Activated naive CD8-positive, alpha-beta T cell treated with anti-CD3 and anti-CD28 coated beads, Interleukin-2, amount 50 U/mL, for 24 hours (primary cell): Measurements from ENCODE around the gene PEX12.

Experiments used
- ATAC-seq: fragments of 150-1000 bp; cut with Tn5 transposase; one replicate; pipeline ENCODE4 v1.10.0; 2021
- DNase-seq: peaks from one replicate; pipeline ENCODE4 v3.0.0; 2021
- H3K27ac Mint-ChIP-seq: one replicate; pipeline ENCODE4 v1.8.0; 2021; ENCODE audit warnings: mild to moderate bottlenecking, mixed read lengths
- H3K27me3 Mint-ChIP-seq: one replicate; pipeline ENCODE4 v1.8.0; 2021; ENCODE audit warnings: mixed read lengths
- H3K36me3 Mint-ChIP-seq: one replicate; pipeline ENCODE4 v1.8.0; 2021; ENCODE audit warnings: low read depth, mixed read lengths
- H3K4me1 Mint-ChIP-seq: one replicate; pipeline ENCODE4 v1.8.0; 2021; ENCODE audit warnings: mixed read lengths
- H3K4me3 Mint-ChIP-seq: one replicate; pipeline ENCODE4 v1.8.0; 2021; ENCODE audit warnings: mild to moderate bottlenecking, moderate library complexity, mixed read lengths
- H3K9me3 Mint-ChIP-seq: one replicate; pipeline ENCODE4 v1.8.0; 2021; ENCODE audit warnings: mixed read lengths

The PEX12 gene

GRCh38 chr17:35557353-35557752 lies 21.0 kb downstream of the PEX12 start:
- H3K4me3 Mint-ChIP-seq: no peak overlapping the region
- H3K27ac Mint-ChIP-seq: no peak overlapping the region
- peaks cover 5% of the 10 kb centered on the region for H3K27me3 Mint-ChIP-seq
- H3K4me1 Mint-ChIP-seq: peaks cover 9% of the 10 kb centered on the region
- DNase-seq (no peak), ATAC-seq (no peak)
- H3K36me3 Mint-ChIP-seq: no peaks in the 10 kb centered on the region
- no peaks in the 10 kb centered on the region for H3K9me3 Mint-ChIP-seq

- H3K9me3 Mint-ChIP-seq: no peaks in the 10 kb centered on the region
- no peaks in the 10 kb centered on the region for H3K36me3 Mint-ChIP-seq
- DNase-seq: no peak
- peaks cover 5% of the 10 kb centered on the region for H3K27me3 Mint-ChIP-seq
- H3K4me1 Mint-ChIP-seq: peaks cover 5% of the 10 kb centered on the region
- ATAC-seq: no peak
- H3K27ac Mint-ChIP-seq: no peak overlapping the region
- H3K4me3 Mint-ChIP-seq: no peak overlapping the region
Observed at GRCh38 chr17:35555691-35556090, 22.7 kb downstream of the PEX12 start.

GRCh38 chr17:35554668-35555067 lies 23.7 kb downstream of the PEX12 start:
- no peak overlapping the region for H3K27ac Mint-ChIP-seq
- H3K4me1 Mint-ChIP-seq: peaks cover 2% of the 10 kb centered on the region
- ATAC-seq (peak; percentile 78), DNase-seq (no peak)
- no peaks in the 10 kb centered on the region for H3K36me3 Mint-ChIP-seq
- no peaks in the 10 kb centered on the region for H3K9me3 Mint-ChIP-seq
- peaks cover 5% of the 10 kb centered on the region for H3K27me3 Mint-ChIP-seq
- no peak overlapping the region for H3K4me3 Mint-ChIP-seq

- H3K4me3 Mint-ChIP-seq: no peak overlapping the region
- DNase-seq: no peak
- H3K27me3 Mint-ChIP-seq: no peaks in the 10 kb centered on the region
- no peak overlapping the region for H3K27ac Mint-ChIP-seq
- no peak for ATAC-seq
- H3K36me3 Mint-ChIP-seq: no peaks in the 10 kb centered on the region
- peaks cover 7% of the 10 kb centered on the region for H3K4me1 Mint-ChIP-seq
- H3K9me3 Mint-ChIP-seq: no peaks in the 10 kb centered on the region
Observed at GRCh38 chr17:35553310-35553709, 25.1 kb downstream of the PEX12 start.

- peaks cover 26% of the 10 kb centered on the region for H3K4me1 Mint-ChIP-seq
Observed at GRCh38 chr17:35548978-35549377, 29.4 kb downstream of the PEX12 start.

GRCh38 chr17:35548208-35548810 lies 30.1 kb downstream of the PEX12 start:
- Mint-ChIP-seq H3K27me3 (no peaks in the 10 kb centered on the region), H3K27ac (no peak overlapping the region), H3K4me3 (no peak overlapping the region), H3K4me1 (peaks cover 30% of the 10 kb centered on the region), H3K9me3 (no peaks in the 10 kb centered on the region), H3K36me3 (no peaks in the 10 kb centered on the region)
- ATAC-seq (no peak), DNase-seq (no peak)

More at GRCh38 chr17:35548978-35549377, 29.4 kb downstream of the PEX12 start:
- H3K27ac Mint-ChIP-seq: no peak overlapping the region
- no peaks in the 10 kb centered on the region for H3K27me3 Mint-ChIP-seq
- ATAC-seq: no peak
- no peaks in the 10 kb centered on the region for H3K9me3 Mint-ChIP-seq
- no peak for DNase-seq
- H3K36me3 Mint-ChIP-seq: no peaks in the 10 kb centered on the region
- no peak overlapping the region for H3K4me3 Mint-ChIP-seq

- ATAC-seq (peak; percentile 10), DNase-seq (no peak)
- no peaks in the 10 kb centered on the region for H3K9me3 Mint-ChIP-seq
- H3K27ac Mint-ChIP-seq: peak overlapping the region; percentile 1
- peaks cover 38% of the 10 kb centered on the region for H3K4me1 Mint-ChIP-seq
- H3K4me3 Mint-ChIP-seq: no peak overlapping the region
- H3K27me3 Mint-ChIP-seq: no peaks in the 10 kb centered on the region
- no peaks in the 10 kb centered on the region for H3K36me3 Mint-ChIP-seq
Observed at GRCh38 chr17:35546487-35546886, 31.9 kb downstream of the PEX12 start.

- Mint-ChIP-seq H3K27ac (no peak overlapping the region), H3K36me3 (no peaks in the 10 kb centered on the region), H3K4me3 (no peak overlapping the region), H3K27me3 (no peaks in the 10 kb centered on the region), H3K9me3 (no peaks in the 10 kb centered on the region), H3K4me1 (peaks cover 50% of the 10 kb centered on the region)
- no peak for DNase-seq
- no peak for ATAC-seq
Observed at GRCh38 chr17:35545150-35545549, 33.2 kb downstream of the PEX12 start.

- H3K27ac Mint-ChIP-seq: no peak overlapping the region
- ATAC-seq (no peak), DNase-seq (no peak)
- H3K36me3 Mint-ChIP-seq: no peaks in the 10 kb centered on the region
- no peaks in the 10 kb centered on the region for H3K9me3 Mint-ChIP-seq
- no peak overlapping the region for H3K4me3 Mint-ChIP-seq
- H3K27me3 Mint-ChIP-seq: no peaks in the 10 kb centered on the region
- H3K4me1 Mint-ChIP-seq: peaks cover 58% of the 10 kb centered on the region
Observed at GRCh38 chr17:35543856-35544255, 34.5 kb downstream of the PEX12 start.

GRCh38 chr17:35542990-35543389 lies 35.4 kb downstream of the PEX12 start:
- Mint-ChIP-seq H3K27ac (no peak overlapping the region), H3K27me3 (no peaks in the 10 kb centered on the region), H3K9me3 (no peaks in the 10 kb centered on the region), H3K4me1 (peaks cover 67% of the 10 kb centered on the region), H3K36me3 (no peaks in the 10 kb centered on the region), H3K4me3 (no peak overlapping the region)
- DNase-seq: no peak
- ATAC-seq: no peak

- no peaks in the 10 kb centered on the region for H3K9me3 Mint-ChIP-seq
- peak overlapping the region; percentile 97 for H3K27ac Mint-ChIP-seq
- peaks cover 70% of the 10 kb centered on the region for H3K4me1 Mint-ChIP-seq
- peaks cover 2% of the 10 kb centered on the region for H3K36me3 Mint-ChIP-seq
- ATAC-seq (no peak), DNase-seq (no peak)
- no peaks in the 10 kb centered on the region for H3K27me3 Mint-ChIP-seq
- H3K4me3 Mint-ChIP-seq: peak overlapping the region; percentile 86
Observed at GRCh38 chr17:35541434-35541833, 36.9 kb downstream of the PEX12 start.

- Mint-ChIP-seq H3K36me3 (peaks cover 7% of the 10 kb centered on the region), H3K27me3 (no peaks in the 10 kb centered on the region), H3K4me3 (peak overlapping the region; percentile 86), H3K4me1 (peaks cover 70% of the 10 kb centered on the region), H3K27ac (peak overlapping the region; percentile 97), H3K9me3 (no peaks in the 10 kb centered on the region)
- peak; percentile 58 for DNase-seq
- peak; percentile 51 for ATAC-seq
Observed at GRCh38 chr17:35540589-35541404, 37.6 kb downstream of the PEX12 start.

- Mint-ChIP-seq H3K4me1 (peaks cover 66% of the 10 kb centered on the region), H3K36me3 (peaks cover 13% of the 10 kb centered on the region), H3K27me3 (no peaks in the 10 kb centered on the region), H3K4me3 (peak overlapping the region; percentile 86), H3K9me3 (no peaks in the 10 kb centered on the region), H3K27ac (peak overlapping the region; percentile 97)
- ATAC-seq (no peak), DNase-seq (no peak)
Observed at GRCh38 chr17:35539659-35540026, 38.7 kb downstream of the PEX12 start.

- no peaks in the 10 kb centered on the region for H3K27me3 Mint-ChIP-seq
- H3K4me1 Mint-ChIP-seq: peaks cover 67% of the 10 kb centered on the region
- DNase-seq (no peak), ATAC-seq (peak; percentile 51)
- peaks cover 21% of the 10 kb centered on the region for H3K36me3 Mint-ChIP-seq
- H3K27ac Mint-ChIP-seq: peak within 1 kb of the TSS; percentile 97
- no peaks in the 10 kb centered on the region for H3K9me3 Mint-ChIP-seq
- H3K4me3 Mint-ChIP-seq: peak within 1 kb of the TSS; percentile 99
Observed at GRCh38 chr17:35537601-35538141, 40.7 kb downstream of the PEX12 start, which contains the start of gene SLFN12L. Gene SLFN12L, minus strand, starts transcription at chr17:35537678. Its CDS starts 15,314 bp downstream, at chr17:35522364.

- H3K4me1 Mint-ChIP-seq: peaks cover 75% of the 10 kb centered on the region
Observed at GRCh38 chr17:35536664-35537171, 41.7 kb downstream of the PEX12 start.

More at GRCh38 chr17:35536664-35537171, 41.7 kb downstream of the PEX12 start:
- H3K9me3 Mint-ChIP-seq: no peaks in the 10 kb centered on the region
- peaks cover 21% of the 10 kb centered on the region for H3K36me3 Mint-ChIP-seq
- DNase-seq: peak; percentile 29
- peak overlapping the region; percentile 99 for H3K4me3 Mint-ChIP-seq
- peak; percentile 29 for ATAC-seq
- H3K27ac Mint-ChIP-seq: peak overlapping the region; percentile 97
- no peaks in the 10 kb centered on the region for H3K27me3 Mint-ChIP-seq
